C4-2B (cell line): ENCODE measurements around the gene PET100.

Source experiments
- ZFX ChIP-seq: fragments of 450-650 bp; IDR thresholded peaks from 2 replicates; pipeline ENCODE4 v1.6.1; 2017
- TF ChIP-seq, protein P1 (sequence below): fragments of 450-650 bp; conservative IDR thresholded peaks from 2 replicates; pipeline ENCODE4 v1.5.1; 2017; ENCODE audit warnings: mild to moderate bottlenecking

DNA sequence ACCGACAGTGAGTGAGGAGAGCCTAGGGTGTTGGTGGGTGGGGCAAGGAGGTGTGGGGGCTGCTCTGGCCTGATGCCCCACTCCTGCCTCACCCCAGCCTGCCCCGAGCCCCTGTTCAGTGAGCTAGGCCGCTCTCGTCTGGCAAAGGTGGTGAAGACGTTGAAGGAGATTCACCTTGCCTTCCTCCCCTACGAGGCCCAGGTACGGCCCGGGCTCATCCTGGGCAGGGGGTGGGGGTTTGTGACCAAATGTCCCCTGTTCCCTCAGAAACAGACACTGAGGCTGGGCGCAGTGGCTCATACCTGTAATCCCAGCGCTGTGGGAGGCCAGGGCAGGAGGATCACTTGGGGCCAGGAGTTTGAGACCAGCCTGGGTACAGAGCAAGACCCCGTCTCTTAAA is 11.2 kb downstream of the PET100 start:
- TF ChIP-seq, protein P1, sequence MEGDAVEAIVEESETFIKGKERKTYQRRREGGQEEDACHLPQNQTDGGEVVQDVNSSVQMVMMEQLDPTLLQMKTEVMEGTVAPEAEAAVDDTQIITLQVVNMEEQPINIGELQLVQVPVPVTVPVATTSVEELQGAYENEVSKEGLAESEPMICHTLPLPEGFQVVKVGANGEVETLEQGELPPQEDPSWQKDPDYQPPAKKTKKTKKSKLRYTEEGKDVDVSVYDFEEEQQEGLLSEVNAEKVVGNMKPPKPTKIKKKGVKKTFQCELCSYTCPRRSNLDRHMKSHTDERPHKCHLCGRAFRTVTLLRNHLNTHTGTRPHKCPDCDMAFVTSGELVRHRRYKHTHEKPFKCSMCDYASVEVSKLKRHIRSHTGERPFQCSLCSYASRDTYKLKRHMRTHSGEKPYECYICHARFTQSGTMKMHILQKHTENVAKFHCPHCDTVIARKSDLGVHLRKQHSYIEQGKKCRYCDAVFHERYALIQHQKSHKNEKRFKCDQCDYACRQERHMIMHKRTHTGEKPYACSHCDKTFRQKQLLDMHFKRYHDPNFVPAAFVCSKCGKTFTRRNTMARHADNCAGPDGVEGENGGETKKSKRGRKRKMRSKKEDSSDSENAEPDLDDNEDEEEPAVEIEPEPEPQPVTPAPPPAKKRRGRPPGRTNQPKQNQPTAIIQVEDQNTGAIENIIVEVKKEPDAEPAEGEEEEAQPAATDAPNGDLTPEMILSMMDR, result no peak
- no peak for TF ChIP-seq ZFX
